HUDEP-2 (cell line): Measurements from ENCODE around the gene CDH12.
A peak's percentile ranks its signal among the peaks of the same experiment; 100 is the strongest.

ENCODE experiments used
- DNase-seq, 76 experiments: peaks; one replicate each; lab custom pipeline; 2025; ENCODE audit not compliant: unreplicated experiment in 76 of 76; lab: John Stamatoyannopoulos, UW

CDH12 gene

DNA sequence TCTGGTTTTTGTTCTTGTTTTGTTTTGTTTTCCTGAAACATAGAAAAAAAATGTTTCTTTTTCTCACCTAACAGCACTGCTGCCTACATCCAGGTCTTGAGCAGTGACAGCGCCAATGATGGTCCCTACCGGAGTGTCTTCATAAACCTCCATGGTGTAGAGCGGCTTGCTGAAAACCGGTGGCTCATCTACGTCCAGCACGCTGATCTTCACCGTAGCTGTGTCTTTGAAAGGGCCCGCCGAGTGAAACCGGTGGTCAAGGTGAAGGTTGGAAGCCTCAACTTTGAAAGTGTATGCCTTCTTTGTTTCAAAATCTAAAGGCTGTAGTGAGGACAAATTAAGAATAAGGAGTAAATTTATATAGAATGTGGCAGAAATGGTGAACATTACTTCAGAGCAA, 1051.0 kb downstream of the CDH12 start:
- no peak for DNase-seq

DNA sequence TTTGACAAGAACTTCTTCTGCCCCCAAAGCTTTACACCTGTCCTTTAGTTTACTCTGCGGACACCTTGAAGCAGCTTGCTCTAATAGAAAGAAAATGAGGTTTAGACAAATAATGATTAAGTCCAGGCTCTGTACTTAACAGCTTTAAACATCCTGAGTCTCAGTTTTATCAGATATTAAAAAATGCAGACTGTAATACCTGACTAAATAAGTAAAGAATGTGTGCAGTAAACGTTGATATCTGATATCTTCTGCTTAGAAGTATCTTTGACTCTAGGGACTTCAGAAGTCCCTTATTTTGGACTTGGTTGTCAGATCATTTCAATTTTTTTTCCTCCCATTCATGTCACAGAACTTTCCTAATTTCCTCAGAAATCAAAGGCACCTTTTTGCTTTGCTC, 1060.4 kb downstream of the CDH12 start:
- no peak for DNase-seq

DNA sequence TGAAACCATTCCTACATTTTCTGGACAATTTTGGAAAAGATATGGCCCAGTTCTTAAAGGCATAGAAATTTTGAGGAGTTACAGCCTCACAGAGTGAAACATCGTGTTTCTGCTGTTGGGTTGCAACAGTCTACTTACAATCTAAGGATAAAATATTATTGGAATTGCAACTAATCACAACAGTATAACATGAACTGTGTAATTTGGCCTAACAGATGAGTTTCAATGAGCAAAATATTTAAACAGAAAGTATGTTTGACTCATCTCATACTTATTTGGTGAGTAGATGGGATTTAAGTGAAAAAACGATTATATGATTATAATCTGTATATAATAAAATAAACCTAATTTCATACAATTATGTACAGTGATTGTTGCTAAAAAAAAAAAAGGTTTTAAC, 1061.8 kb downstream of the CDH12 start:
- no peak for DNase-seq

DNA sequence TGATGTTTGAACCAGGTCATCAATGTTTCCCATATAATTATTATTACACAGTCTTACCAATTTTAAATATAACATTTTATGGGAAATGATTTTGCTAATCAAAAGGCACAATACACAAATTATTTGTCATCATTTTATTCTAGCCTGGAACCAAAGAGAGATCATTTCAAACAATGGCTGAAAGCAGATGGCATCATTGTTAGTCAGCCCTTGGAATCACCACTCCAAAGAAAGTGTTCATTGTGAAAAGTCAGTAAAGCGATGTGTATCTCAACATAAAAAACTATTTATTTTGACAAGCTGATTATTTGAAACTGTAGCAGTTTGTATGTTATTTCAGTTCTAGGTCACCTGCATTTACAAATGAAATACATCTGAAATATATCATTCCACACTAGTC, 1068.7 kb downstream of the CDH12 start:
- DNase-seq, result no peak

DNA sequence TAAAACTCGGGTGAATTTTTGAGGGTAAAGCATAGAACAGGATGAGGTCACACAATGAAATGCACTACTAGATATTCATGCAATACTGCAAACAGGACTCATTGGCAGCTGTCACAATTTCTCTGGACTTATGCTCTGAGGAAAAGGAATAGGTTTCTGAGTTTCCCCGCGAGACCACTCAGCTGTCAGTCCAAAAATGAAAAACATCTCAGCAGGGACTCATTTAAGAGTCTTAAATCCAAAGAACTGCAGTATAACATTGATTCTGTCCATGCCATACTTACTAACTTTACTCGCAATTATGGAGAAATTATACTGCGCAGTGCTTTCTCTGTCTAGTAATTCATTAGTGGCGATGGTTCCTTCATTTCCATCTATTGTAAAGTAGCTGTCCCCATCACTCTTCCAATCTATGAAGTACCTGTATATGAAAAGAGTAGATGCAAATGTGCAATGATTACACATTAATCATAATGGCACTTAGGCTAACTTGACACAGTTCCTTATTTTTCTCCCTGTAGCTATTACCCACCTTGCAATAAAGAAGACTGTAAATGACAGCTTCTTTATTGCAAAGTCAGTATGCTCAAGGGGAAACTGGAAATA, 1070.0 kb downstream of the CDH12 start:
- DNase-seq, result no peak

DNA sequence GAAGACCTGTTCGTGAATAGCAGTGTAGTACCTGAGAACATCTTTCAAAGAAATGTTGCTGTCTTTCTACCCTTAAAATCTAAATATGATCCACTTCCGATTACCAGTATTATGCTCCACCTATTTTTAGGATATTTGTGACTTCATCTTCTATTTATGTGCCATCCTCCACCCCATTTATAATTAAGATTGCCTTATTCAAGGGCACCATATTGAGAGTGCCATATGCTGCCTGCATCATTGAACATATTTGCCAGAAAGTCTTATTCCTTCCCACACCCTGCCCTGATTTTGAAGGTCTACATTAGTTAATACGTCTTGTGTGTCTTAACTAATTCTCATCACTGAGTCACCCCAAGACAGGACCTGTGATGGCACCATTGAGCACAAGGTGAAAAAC, 1076.7 kb downstream of the CDH12 start:
- DNase-seq, result no peak

DNA sequence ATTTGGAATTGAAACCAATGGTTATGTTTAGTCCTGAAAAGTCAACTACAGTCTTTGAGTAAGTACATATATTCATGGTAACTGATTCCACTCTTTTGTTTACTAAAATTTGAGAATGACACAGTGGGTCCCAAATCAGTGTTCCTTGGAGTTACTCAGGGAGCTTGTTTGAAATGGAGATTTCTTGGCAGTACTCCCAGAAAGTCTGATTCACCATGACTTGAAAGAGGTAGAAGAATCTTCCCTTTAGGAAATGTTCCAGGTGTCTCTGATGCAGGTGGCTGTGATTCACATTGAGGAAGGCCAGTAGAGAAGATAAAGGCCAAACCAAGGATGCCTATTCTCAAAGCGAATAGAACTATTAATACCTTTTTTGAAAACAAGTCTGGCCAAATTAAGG, 1078.3 kb downstream of the CDH12 start:
- DNase-seq, result no peak

DNA sequence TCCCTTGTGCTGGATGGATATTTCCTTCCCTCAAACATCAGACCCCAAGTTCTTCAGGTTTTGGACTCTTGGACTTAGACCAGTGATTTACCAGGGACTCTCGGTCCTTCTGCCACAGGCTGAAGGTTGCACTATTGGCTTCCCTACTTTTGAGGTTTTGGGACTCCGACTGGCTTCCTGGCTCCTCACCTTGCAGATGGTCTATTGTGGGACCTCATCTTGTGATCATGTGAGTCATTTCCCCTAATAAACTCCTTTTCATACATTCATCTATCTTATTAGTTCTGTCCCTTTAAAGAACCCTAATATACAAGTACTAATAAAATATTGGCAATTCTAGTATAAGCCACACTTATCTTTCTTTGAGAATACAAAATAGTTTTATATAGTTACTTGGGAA, 1078.9 kb downstream of the CDH12 start:
- no peak for DNase-seq

DNA sequence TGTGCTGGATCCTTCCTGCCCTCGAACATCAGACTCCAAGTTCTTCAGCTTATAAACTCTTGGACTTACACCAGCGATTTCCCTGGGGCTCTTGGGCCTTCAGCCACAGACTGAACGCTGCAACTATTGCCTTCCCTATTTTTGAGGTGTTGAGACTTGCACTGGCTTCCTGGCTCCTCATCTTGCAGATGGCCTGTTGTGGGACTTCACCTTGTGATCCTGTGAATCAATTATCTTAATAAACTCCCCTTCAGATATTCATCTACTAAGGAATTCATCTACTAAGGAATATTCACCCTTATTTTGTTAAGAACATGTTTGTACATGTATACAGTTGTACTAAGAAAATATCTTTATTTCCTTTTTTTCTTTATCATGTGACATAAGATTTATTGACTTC, 1079.7 kb downstream of the CDH12 start:
- no peak for DNase-seq

DNA sequence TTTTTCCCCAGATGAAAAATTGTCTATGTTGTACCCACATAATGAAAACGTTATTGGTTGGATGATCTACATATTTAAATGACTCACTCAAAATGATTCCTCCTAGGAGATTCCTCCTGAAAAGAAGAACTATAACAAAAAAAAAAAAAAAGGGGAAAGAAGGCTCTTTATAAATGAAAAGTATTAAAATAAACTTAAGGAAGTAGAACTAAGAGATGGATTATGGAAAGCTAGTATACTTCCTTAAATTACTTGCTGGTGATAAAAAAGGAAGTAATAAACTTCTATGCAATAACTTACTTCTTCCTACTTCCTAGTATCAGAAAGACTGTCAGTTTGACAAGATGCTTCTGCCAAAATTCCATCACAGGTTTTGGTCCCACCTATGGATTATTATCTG, 1087.7 kb downstream of the CDH12 start:
- no peak for DNase-seq

DNA sequence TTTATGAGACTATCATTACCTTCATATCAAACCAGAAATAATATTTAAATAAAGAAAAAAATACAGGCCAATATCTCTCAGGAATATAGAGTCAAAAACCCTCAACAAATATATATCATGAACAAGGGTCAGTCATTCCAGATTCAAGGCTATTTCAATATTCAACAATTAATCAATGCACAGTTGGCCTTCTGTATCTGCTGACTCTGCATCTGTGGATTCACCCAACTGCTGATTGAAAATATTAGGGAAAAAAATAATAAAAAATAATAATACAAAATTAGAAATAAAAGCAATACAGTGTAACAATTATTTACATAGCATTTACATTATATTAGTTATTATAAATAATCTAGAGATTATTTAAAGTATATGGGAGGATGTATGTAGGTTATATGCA, 1114.0 kb downstream of the CDH12 start:
- no peak for DNase-seq

DNA sequence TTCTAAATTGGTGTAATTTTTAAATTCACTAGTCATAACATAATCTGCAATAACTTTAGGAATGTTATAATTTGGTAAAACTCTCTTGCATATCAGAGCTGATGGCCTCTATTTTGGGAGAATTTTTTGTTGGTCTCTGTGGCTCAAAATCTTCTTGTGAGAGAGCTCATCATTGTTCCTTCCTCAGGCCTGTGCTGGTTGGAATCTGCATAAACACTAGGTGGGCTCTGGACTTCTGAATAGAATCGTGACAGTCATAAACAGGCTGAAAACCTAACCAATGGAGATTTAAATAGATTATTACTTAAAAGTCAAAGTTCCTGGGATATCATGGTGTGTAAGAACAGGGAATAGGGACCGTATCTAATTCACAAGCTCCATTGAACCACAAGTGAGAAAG, 1129.6 kb downstream of the CDH12 start:
- no peak for DNase-seq

DNA sequence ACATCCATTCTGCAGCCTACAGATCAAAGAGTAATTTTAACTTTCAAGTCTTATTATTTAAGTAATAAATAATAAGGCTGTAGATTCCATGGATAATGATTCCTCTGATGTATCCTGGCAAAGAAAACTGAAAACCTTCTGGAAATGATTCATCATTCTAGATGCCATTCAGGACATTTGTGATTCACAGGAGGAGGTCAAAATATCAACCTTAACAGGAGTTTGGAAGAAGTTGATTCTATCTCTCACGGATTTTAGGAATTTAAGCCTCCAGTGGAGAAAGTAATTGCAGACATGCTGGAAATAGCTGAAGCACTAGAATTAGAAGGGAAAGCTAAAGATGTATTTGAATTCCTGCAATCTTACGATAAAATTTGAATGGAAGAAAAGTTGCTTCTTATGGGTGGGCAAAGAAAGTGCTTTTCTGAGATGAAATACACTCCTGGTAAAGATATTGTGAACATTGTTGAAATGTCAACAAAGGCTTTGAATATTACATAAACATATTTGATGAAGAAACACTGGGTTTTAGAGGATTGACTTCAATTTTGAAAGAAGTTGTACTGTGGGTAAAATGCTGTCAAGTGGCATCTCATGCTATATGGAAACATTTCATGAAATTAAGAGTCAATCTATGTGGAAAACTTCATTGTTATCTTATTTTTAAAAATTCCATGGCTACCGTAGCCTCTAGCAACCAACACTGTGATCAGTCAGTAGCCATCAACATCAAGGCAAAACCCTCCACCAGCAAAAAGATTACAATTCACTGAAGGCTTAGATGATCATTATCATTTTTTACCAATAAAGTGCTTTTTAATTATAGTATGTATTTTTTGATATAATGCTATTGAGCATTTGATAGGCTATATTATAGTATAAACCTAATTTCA, 1141.0 kb downstream of the CDH12 start:
- DNase-seq, result no peak

DNA sequence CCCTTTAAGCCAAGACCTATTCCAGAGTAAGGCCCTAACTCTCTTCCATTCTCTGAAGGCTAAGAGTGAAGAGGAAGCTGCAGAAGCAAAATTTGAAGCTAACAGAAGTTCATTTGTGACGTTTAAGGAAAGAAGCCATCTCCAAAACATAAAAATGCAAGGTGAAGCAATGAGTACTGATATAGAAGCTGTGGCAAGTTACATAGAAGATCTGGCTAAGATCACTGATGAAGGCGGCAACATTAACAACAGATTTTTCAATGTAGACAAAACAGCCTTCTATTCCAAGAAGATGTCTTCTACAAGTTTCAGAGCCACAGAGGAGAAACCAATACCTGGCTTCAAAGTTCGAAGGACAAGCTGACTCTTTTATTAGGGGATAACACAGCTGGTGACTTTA, 1143.4 kb downstream of the CDH12 start:
- no peak for DNase-seq

DNA sequence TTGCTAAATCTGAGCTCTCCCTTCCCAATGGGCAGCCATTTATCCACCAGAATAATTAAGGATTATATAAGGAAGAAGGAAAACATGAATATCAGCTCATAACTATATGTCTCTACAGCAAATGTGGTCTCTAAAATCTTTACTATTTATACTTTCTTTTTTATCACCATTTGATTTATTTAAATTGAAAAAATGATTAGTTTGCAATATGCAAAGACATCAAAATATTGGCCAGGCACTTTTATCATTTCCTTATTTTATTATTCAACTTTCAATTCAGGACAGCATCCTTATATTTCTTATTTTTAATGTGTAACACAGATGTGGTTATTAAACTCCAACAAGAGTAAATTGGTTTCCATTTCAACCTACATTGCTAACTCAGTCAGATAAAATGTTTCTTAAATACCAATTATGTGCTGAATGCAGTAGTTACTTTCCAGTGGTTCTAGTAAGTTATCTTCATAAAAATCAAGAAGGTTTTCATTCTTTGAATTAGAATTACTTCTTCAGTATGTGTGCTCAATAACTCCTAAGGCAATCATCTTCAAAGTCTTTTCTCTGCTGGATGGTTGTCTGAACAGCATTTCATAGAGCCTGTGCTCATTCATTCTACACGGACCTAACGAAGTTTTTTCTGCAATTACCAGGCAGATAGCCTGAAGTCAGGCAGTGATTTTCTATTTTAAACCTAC, 1148.0 kb downstream of the CDH12 start:
- no peak for DNase-seq

DNA sequence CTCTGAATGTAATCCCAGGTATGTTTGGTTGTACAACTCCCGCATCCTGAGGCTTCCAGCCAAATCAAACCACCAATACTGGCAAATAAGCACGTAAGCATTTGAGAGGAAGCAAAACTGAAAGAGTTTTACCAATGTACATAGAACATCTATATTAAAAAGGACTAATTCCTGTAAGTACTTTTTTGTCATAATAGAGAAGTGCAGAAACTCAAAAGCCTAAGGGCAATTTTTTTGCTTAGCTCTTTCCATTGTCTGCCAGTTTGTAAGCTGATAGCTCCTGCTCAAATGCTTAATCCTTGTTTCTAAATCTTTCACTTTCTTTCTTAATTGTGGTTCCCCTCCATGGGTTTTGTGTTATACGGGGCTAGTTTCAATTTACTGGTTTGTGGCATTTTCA, 1151.8 kb downstream of the CDH12 start:
- peak in 1 of 76 experiments; percentile 0 for DNase-seq
